NCI-H774 (cell line): ENCODE data around the gene CNTNAP2.
A peak's percentile ranks its signal among the peaks of the same experiment; 100 is the strongest.

Experiments
- DNase-seq: peaks from one replicate; lab custom pipeline; 2025; lab: John Stamatoyannopoulos, UW

Gene CNTNAP2

DNA sequence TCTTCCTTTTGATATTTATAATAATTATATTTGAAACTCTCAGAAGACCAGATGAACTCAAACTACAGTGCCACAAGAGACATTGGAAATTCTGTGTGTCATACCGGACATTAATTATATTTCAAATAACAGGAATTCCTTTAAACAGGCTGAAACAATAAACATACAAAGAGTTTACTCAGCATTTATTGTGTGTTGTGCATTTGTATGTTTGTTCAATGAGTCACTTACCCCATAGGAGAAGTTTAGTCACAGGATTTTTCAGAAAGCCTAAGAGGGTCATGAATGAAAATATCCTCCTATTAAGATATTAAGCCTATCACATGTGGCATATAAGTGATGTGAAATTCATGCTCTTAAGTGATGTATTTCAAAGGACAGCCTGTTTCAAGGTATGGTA, 566.8 kb downstream of the CNTNAP2 start:
- DNase-seq, result peak; percentile 46

- no peak for DNase-seq
Observed at GRCh38 chr7:146690987-146691386, 574.4 kb downstream of the CNTNAP2 start.

GRCh38 chr7:146698995-146699610, 582.5 kb downstream of the CNTNAP2 start:
- DNase-seq, result no peak

- peak; percentile 72 for DNase-seq
Observed at GRCh38 chr7:146700015-146700560, 583.5 kb downstream of the CNTNAP2 start.

DNA sequence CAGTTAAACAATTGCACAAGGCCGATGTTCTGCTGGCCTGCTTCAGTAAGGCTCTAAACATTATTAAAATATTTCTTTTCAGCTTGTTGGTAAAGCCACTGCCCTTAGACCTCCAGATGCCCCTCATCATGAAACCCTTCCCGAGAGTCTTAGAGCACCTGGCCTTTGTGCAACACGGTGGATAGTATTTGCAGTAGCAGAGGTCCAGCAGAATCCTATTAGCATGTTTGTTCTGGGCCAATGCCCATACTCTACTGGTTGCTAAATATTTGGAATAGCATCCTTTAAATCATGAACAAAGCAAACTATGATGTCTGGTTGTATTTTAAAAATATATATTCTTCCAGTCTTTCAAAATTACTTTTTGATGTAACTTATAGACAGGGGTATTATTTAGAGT, 584.6 kb downstream of the CNTNAP2 start:
- peak; percentile 67 for DNase-seq

DNA sequence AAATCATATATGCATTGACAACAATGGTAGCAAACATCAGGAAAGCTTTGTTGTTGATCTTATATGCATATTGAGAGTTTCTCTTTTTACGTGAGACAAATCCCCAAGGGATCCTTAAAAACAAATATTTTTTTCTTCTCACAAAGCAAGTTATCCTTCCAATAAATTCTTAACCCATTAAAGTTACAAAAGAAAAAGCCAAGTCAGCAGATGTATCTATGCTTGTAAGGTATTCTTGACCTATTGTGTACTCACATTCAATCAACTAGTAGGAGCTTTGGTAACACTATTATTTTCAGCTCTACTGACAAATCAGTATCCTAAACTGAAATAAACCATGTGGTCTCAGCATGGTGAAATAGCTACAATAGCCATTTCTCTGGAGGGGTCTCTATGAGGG, 586.3 kb downstream of the CNTNAP2 start:
- DNase-seq, result no peak

- no peak for DNase-seq
Observed at GRCh38 chr7:146709451-146710027, 592.9 kb downstream of the CNTNAP2 start.

DNA sequence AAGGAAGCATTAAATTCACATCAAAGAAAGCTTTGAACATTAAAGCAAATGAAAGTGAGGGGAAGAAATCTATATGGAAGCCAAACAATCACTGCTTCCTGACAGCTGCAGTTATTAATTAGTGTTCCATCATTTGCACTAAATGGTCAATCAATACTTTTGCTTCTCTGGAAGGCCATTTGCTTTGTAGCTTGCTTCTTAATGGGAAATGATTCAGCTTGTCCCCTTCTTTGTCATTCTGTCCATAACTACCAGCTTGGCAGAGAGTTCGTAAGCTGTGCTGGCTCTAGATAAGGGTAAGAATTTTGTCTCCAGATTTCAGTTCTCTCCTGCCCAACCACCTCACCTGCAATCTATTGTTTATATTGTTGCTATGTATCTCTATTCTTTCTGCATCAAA, 596.6 kb downstream of the CNTNAP2 start:
- no peak for DNase-seq

GRCh38 chr7:146713934-146714333, 597.3 kb downstream of the CNTNAP2 start:
- no peak for DNase-seq

DNA sequence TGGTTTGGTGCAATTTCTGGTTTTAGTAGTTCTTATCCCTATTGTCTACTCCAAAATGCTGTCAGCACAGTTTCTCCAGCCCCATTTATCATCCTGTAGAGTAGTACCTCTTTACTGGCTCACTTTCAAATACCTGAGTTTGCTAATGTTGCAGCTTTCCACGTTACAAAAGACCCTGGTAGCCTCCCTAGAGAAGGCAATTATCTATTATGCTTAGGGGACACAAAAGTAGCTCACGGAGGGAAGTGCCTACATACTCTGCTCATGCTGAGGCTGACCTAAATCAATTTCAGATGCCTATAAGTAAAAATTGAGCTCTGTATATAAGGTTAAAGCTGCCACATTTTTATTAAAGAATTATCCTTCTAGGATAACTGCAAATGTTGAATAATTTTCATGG, 603.6 kb downstream of the CNTNAP2 start:
- no peak for DNase-seq

DNA sequence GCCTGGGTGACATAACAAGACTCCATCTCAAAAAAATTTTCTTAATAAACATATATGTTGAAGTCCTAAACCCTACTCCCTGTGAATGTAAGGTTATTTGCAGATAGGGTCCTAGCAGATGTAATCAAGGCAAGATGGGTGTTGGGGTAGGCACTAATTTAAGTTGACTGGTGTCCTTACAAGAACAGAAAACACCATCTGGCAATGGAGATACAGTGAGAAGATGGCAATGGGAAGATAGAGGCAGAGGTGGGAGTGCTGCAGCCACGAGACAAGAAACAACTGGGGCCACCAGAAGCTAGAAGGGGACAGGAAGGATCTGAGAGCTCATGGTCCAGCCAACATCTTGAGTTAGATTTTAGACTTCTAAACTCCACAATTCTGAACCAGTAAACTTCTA, 606.4 kb downstream of the CNTNAP2 start:
- DNase-seq, result no peak

GRCh38 chr7:146725520-146725919, 608.9 kb downstream of the CNTNAP2 start:
- no peak for DNase-seq

DNA sequence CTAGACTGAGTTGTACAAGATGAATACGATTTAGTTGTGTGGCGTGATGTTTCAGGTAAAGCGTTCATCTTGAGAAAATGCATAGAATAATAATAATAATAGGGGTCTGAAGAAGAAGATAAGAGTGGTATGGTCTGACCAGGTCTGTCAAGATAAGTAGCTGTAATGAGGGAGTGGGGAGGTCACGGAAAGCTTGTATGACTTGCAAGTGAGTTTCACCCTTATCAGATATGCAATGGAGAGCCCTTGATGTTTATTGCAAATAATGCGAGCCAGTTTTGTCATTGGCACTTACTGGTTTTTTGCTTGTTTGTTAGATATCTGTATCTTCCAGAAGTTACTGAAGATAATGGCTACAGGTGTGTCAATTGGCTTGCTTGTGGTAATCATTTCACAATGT, 611.5 kb downstream of the CNTNAP2 start:
- DNase-seq, result no peak

DNA sequence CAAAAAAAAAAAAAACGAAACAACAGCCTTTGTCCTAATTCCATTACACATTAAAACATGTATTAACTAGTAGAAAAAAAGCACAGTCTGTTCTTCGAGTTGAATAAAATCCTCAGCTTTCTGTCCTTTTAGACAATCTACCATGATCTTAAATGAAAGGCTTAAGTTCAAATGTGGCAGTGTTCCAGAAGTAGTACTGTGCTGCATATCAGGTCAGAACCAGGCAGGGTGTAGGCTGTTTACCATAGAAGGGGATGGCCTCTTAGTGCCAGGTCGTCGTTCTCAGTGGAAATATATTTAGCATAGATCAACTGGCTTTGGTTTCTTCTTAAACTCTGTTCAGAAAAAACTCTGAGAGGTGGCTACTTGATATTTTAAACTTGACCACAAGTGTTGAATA, 612.0 kb downstream of the CNTNAP2 start:
- DNase-seq, result no peak

DNA sequence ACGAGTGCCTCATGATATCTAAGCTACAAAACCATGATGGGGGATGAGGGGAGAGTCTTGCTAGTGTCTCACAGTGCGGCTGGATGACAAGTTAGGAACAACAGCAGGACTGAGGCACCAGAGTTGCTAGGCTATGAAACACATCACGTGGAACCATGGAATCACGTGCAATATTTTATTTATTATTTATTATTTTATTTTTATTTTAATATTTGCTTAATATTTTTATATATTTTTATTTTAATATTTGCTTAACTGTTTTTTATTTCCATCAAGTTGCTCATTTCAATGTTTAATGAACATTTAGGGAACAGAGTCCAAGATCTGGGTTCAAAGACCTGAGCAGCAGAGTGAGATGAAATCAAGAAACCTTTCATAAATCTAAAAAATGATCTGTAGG, 614.6 kb downstream of the CNTNAP2 start:
- no peak for DNase-seq

DNA sequence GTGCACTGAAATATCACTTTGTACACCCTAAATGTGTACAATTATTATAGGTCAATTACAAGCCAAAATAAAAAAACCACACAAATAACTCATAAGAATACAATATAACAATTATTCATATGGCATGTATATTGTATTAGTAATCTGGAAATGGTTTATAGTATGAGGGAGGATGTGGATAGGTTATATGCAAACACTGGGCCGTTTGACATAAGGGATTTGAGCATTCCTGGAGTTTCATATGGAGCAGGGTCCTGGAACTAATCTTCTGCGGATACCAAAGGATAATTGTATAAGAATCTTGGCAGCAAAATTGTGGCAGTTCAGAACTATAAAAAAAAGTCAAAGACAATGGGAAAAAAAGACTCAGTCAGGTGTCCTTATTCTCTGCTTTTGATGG, 619.4 kb downstream of the CNTNAP2 start:
- DNase-seq, result no peak

GRCh38 chr7:146736446-146737190, 620.0 kb downstream of the CNTNAP2 start:
- no peak for DNase-seq

GRCh38 chr7:146740039-146740438, 623.4 kb downstream of the CNTNAP2 start:
- DNase-seq, result no peak

GRCh38 chr7:146741911-146742310, 625.3 kb downstream of the CNTNAP2 start:
- no peak for DNase-seq

- no peak for DNase-seq
Observed at GRCh38 chr7:146754385-146754784, 637.8 kb downstream of the CNTNAP2 start.

DNA sequence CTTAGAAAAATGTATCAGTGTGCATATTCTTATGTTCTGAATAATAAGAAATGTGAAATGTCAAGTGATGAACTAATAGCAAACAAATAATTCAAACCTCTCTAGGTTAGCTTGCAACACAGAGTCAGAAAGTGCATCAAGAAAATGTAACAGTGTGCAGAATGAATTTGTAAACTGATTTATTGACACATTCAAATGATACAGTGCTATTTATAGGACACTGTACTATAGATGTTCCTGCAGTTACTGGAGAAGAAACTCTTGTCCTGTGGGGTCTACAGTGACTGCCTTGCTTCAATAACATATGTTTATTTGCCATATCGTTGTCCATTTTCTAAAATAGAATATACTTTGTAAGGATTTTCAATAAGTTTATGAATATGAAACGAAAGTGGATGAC, 639.0 kb downstream of the CNTNAP2 start:
- DNase-seq, result no peak

DNA sequence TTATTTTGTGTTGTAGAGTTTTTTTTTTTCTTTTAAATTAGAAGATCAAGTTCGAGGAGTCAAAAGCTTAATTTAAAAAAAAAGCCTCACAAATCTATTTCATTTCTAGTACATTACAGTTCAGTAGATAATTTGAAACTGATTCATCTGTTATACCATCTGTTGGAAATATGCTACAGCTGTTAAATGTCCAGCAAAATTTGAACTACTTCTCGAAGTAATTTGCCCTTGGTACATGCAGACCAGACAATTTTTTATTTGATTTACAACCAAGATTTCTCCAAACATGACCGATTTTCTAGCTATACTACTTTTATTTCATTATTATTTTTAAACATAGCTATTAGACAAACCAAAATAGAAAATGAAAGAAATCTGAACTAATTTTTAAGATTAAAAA, 647.9 kb downstream of the CNTNAP2 start:
- DNase-seq, result no peak

DNA sequence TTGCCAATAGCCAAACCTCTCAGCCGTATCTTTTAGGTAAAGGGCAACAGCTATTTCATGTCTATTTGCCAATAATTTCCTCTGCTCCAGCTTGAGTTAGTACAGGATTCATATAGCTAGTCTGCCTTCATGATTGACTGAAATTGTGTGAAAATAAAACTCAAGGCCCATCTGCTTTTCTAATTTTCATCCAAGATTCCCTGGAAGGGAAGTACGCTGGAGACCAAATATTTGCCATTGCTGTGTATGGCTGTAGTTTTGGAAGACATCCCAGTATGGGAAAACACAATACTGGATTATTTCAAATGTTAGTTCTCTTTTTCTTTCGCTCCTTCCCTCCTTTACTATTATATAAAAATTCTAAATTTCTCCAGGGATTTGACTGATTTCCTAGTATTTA, 652.4 kb downstream of the CNTNAP2 start:
- DNase-seq, result no peak
